ENCODE data around the gene PIN1.

Gene PIN1

GRCh38 chr19:9799162-9799561 lies 36.0 kb upstream of the PIN1 start:
- no peak for TF ChIP-seq CTCF (IDR thresholded peaks at IDR 0.05; ENCODE audit: low read depth, low read length)
- TF ChIP-seq MYC (IDR thresholded peaks at IDR 0.05; ENCODE audit: low read depth, low read length): 0 out of 2 replicates have a peak, but pooled peaks have one; percentile 15
- no peak for TF ChIP-seq MAX (IDR thresholded peaks at IDR 0.05; ENCODE audit: low read depth, low read length)
- no peak for TF ChIP-seq POLR2A (IDR thresholded peaks at IDR 0.05; ENCODE audit: extremely low read depth, insufficient read length)
- H3K4me3 ChIP-seq (ENCODE audit: low read depth, low read length): no peak overlapping the region
- DNase-seq (ENCODE audit: low read depth): peak; percentile 56

- DNase-seq (ENCODE audit: low read depth): peak; percentile 37
- TF ChIP-seq CTCF (IDR thresholded peaks at IDR 0.05; ENCODE audit: low read depth, low read length): no peak
- TF ChIP-seq MAX (IDR thresholded peaks at IDR 0.05; ENCODE audit: low read depth, low read length): no peak
- no peak for TF ChIP-seq MYC (IDR thresholded peaks at IDR 0.05; ENCODE audit: low read depth, low read length)
- no peak for TF ChIP-seq POLR2A (IDR thresholded peaks at IDR 0.05; ENCODE audit: extremely low read depth, insufficient read length)
- no peak overlapping the region for H3K4me3 ChIP-seq (ENCODE audit: low read depth, low read length)
These were observed 33.1 kb upstream of the PIN1 start for GRCh38 chr19:9801976-9802375.

GRCh38 chr19:9806803-9807202 lies 28.3 kb upstream of the PIN1 start:
- DNase-seq (ENCODE audit: low read depth): no peak
- TF ChIP-seq MAX (IDR thresholded peaks at IDR 0.05; ENCODE audit: low read depth, low read length) (no peak), POLR2A (IDR thresholded peaks at IDR 0.05; ENCODE audit: extremely low read depth, insufficient read length) (no peak), MYC (IDR thresholded peaks at IDR 0.05; ENCODE audit: low read depth, low read length) (no peak), CTCF (IDR thresholded peaks at IDR 0.05; ENCODE audit: low read depth, low read length) (no peak)
- no peak overlapping the region for H3K4me3 ChIP-seq (ENCODE audit: low read depth, low read length)

- no peak overlapping the region for H3K4me3 ChIP-seq (ENCODE audit: low read depth, low read length)
- no peak for DNase-seq (ENCODE audit: low read depth)
- no peak for TF ChIP-seq CTCF (IDR thresholded peaks at IDR 0.05; ENCODE audit: low read depth, low read length)
These were observed 26.0 kb upstream of the PIN1 start for GRCh38 chr19:9808855-9809824.

DNA sequence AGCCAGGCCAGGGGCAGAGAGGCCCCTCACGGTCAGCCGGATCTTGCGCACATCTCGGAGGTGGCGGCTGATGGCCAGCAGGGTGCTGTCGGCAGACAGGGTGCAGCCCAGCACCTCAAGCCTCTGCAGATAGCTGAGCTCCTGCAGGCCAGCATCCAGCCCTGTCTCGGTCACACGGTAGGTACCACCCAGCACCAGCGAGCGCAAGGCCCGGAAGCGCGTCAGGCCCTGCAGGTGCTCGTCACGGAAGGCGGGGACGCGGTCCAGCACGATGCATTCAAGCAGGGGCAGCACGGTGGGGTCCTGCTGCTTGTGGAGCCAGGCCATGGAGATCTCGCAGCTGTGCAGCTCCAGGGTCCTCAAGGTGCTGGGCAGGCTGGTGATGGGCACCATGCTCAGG lies 24.0 kb upstream of the PIN1 start:
- no peak for DNase-seq (ENCODE audit: low read depth)
- TF ChIP-seq POLR2A (IDR thresholded peaks at IDR 0.05; ENCODE audit: extremely low read depth, insufficient read length) (no peak), MYC (IDR thresholded peaks at IDR 0.05; ENCODE audit: low read depth, low read length) (no peak), MAX (IDR thresholded peaks at IDR 0.05; ENCODE audit: low read depth, low read length) (no peak), CTCF (IDR thresholded peaks at IDR 0.05; ENCODE audit: low read depth, low read length) (no peak)
- H3K4me3 ChIP-seq (ENCODE audit: low read depth, low read length): no peak overlapping the region

All from NB4 (cell line).